GM18870 (cell line): ENCODE data around the gene CACNB2.

Source experiments
- ATAC-seq: cut with Tn5 transposase; IDR thresholded peaks from one replicate; pipeline ENCODE4 v1.9.1; 2021; ENCODE audit warnings: moderate library complexity; ENCODE audit not compliant: unreplicated experiment

Gene CACNB2

DNA sequence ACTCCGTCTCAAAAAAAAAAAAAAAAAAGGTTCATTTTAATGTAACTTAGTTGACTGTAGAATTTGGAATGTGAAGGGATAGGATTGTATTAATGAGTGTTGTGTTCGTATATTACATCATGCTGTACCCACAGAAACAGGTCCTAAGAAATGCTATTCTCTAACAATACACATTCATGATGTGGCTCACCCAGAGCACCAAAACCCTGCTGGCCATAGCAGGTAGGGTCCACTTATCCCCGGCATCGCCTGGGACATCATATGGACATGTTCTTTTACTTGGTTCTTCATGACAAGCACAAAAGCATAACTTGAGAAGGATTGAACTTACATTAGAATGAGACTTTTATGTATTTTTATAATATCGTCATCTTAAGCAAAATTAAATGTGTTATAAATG is 241.5 kb downstream of the CACNB2 start:
- ATAC-seq = no peak

DNA sequence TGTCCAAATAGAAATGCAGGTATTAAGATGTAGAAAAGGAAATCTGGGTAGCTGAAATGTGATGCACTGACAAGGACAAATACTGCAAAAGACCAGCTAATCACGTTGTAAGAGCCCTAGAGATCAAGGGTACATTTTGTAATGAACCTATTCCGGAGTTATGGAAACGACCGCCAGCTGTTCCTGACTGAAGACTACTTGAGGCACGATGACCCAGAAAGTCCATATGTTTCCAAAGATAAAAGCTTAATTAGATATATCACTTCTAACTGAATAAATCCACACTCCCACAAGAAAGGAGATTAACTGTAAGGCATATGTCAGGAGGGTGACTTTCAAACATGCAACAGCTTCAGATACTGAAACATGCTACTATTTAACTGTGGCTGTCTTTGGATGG is 257.7 kb downstream of the CACNB2 start:
- no peak for ATAC-seq

DNA sequence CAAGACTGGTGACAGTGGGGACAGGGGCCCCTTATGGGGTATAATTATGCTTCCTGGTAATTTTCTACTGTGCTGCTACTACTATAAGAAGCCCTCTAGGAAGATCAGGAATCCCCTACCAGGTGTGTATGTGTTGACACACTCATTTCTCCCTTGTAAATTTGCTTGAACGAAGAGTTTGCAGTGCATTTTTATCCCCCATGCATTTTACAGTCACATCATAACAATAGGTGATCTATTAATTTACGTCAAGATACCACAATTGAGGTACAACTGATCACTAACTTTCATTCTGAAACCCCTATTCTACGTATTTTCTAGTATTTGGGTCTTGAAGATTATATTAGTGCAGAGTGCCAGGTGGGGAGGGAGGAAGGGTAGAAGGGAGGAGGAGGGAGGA is 258.9 kb downstream of the CACNB2 start:
- ATAC-seq = peak; percentile 68

DNA sequence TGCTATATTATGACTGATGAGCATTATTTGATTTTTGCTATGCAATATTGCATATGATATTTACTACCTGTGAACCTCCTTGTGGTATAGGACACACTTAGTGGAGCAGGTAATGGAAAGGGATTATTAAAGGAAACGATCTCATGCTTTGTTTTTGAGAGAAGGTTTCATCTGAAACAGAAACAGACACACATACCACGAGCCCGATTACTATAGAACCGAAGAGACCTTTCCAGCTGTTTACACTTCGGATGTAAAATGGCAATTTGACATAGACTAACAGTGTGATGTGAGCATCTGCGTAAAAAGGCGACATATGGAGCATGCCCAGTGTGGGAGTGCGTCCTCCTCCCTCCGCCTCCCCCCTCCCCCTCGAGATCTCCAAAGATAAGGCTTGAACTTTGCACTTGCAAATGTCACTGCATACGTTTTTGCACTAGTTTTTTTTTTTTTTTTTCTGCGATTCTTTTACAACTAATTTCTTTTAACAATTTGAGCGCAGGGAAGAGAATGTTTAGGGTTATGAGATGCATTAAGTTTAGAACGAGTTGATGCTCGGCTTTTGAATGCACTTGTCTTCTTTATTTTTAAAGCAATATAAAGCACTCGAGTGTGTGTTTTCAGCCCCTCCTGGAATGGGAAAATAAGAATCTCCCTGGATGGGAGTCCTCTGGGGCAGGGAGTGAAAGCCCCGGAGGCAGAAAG is 260.1 kb downstream of the CACNB2 start:
- peak; percentile 66 for ATAC-seq

DNA sequence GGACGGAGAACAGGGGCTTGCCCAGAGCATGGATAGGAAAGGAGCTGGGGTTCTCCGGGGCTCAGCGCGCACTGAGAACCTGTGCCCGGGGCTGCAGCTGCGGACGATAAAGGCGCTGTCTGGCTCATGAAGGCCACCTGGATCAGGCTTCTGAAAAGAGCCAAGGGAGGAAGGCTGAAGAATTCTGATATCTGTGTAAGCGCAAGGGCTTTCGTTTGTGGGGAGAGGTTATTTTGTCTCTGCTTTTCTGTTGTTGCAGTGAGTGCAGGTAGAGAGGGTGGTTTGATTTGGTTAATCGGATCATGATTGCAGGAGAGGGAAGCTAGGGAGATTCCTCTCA is 260.7 kb downstream of the CACNB2 start:
- no peak for ATAC-seq

DNA sequence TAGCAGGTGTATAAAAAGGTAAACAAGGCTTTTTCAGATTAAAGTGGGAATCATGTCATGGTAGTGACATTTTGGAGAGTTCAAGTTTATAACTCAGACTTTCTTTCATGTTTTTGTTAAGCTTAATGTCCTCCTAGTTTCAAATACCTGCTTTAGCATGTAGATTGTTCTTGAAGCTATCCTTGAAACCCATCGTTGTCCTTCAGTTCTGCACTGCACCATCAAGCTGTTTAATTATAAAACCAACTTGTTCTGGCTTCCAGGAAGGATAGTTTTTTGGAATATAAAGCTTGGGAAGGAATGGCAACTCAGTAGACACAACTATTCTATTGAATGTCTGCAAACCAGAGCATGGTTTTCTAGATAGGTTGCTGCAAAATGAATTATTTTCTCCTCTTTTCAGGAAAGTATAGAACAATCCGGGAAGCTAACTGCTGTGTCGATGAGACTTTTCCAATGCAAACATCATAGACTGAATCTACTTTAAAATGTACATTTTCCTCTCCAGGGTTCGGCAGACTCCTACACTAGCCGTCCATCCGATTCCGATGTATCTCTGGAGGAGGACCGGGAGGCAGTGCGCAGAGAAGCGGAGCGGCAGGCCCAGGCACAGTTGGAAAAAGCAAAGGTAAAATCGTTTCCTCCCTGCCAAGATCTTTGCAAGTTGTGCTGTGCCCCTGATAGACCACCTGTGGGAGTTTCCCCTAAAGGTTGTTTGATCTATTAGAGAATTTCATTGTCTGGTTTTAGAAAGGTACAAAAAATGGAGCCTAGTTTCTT is 261.4 kb downstream of the CACNB2 start:
- no peak for ATAC-seq

DNA sequence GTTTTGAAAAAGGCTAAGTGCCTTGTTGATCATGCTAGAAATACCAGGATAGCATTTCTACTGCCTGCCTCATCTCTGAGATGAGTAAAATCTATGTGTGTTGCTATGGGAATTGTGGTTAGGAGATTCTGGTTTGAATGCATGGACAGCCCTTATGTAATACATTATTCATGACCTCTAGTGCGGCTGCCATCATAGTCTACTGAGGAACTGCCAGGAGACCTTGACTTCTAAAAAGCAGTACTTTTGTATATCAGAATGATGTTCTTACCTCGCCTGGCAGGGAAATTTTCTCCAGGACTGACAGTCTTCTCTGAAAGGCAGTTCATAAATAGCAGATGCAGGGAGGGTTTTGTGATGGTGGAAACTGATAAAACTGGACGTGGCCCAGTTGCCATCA is 262.6 kb downstream of the CACNB2 start:
- ATAC-seq = no peak

DNA sequence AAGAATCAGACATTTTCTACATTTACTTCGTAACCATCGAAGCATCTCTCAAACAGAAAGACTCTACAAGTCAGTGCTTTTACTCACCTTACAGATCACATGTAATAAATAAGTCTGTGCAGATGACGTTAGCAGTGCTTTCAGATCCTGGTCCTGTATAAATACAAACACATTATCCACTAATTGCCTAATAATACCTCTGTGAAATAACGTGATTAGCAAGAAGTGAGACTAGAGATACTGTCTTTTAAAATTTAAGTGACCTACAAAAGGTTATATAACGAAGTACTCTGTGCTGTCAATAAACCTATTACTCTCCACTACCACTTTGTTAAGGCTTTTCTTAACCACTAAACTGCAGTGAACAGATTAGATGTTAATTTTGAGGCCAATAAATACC is 264.3 kb downstream of the CACNB2 start:
- no peak for ATAC-seq

DNA sequence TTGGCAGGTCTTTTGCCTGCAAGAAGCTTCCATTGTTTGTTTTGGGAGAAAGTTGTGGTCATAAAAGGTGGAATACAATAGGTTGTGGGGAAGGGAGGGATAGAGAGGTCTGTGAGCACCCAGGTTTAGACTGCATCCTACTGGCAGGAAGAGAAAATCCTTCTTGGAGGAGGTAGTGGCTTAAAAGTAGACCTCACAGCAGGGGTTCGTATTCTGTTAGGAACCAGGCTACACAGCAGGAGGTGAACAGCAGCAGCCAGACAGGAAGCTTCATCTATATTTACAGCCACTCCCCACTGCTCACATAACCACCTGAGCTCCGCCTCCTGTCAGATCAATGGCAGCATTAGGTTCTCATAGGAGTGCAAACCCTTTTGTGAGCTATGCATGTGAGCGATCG is 265.9 kb downstream of the CACNB2 start:
- ATAC-seq = no peak

DNA sequence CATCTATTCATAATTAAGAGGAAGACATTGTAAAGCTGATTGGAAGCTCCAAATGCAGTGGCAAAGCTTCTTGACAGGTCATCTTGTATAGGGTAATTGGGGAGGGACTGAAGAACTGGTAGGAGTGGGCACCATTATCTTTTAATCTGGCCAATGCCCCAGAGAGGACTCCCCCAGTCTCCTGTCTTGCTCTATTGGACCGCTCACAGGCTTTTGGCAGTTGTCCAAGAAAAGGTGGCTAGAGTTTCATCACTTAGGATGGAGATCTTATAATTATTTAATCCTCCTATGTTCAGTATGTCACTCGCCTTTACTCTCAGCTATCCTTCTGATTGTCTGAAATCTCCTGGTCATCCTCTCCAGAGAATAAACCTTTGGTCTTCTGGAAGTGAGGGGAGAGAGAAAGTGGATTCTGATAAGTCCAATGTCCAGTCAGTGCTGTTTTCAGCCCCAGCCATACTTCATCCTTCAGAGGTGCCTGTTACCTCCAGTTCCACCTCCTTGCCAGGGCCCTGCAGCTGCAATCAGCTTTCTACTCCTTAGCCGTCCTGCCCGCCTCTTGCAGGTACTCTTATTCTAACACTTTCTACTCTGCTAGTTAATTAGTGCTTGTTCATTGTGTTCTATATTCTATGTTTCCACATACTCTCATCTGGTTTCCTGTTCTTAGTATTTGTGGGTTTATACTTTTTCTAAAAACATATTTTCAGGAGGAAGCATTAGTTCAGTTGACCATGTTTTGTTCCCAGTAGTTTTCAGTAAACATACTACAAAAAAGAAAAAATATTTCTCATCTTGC is 269.6 kb downstream of the CACNB2 start:
- ATAC-seq = peak; percentile 65

DNA sequence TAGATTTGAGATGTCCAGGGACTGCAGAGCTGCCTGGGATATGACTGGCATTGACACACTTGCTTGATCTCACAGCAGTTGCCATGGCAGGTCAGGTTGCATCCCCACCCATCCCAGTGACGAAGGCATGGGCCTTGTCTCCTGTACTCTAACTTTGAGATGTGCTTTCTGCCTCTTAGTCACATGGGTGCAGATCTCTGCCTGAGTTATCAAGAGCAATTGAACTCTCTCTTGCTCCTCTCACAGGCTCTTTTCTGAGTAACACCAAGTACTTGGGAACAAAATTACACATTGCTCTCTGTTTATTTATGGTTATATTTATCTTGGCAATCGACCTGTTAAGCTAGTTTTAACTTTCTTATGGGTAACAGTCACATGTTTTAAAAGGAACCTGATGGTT is 273.8 kb downstream of the CACNB2 start:
- no peak for ATAC-seq

DNA sequence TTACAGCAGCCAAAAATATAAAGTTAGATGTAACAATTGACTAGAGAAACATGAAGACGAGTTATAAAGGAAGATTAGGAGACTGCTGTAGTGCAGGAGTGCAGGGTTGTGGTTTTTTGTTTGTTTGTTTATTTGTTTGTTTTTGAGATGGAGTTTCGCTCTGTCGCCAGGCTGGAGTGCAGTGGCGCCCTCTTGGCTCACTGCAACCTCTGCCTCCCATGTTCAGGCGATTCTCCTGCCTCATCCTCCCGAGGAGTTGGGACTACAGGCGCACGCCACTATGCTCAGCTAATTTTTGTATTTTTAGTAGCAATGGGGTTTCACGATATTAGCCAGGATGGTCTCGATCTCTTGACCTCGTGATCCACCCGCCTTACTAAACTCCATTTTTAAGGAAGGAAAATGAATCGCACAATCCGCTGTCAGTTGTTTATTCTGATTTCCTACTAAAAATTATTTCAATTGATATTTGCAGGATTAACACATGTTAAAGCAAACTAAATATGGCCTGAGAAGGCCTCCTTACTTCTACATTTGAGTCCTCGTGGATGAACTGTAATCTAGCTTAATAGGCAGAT is 277.8 kb downstream of the CACNB2 start:
- no peak for ATAC-seq

DNA sequence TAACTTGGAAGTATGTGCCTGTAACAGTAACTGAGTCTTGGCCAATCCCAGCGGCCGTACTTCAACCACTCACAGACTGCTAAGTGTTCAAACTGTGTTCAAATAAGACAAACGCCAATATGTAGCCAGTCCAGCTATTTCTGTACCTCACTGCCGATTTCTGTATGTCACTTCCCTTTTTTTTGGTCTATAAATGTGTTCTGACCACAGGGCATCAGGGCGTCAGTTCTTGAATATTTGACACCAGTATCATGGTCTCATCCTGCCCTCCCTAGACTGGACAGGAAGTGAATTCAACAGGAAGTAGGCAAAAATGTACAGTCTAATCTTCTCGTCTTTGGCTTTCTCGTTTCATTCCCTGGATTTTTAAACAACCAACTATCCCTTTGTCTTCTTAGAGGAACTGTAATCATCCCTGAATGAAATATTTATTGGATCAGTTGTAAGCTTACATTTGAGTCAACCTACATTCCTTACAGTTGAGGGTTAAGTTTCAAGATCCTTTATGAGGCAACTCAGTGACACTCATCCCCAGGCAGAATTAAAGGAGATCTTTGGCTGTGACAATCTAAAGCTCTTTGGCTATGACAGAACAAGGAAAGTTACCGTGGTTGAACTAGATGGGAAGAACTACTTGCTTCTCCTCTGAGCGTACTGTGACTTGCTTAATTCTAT is 278.5 kb downstream of the CACNB2 start:
- peak; percentile 43 for ATAC-seq

DNA sequence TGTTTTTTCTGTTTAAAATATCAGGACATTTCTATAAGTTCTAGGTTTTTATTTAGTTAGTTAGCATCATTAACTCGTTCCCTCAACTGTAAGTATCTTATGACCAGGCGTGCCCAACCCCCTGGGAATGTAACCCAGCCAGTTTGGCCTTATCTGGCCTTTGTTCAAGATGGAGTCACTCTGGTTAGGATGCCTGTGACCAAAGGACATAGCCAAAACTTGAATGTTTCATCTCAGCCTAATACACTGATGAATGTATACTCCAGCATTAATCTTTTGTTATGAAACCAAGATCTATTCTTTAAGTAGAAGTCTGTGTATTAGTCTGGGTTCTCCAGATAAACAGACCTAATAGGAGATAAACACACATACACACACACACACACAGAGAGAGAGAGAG is 279.7 kb downstream of the CACNB2 start:
- ATAC-seq = no peak

DNA sequence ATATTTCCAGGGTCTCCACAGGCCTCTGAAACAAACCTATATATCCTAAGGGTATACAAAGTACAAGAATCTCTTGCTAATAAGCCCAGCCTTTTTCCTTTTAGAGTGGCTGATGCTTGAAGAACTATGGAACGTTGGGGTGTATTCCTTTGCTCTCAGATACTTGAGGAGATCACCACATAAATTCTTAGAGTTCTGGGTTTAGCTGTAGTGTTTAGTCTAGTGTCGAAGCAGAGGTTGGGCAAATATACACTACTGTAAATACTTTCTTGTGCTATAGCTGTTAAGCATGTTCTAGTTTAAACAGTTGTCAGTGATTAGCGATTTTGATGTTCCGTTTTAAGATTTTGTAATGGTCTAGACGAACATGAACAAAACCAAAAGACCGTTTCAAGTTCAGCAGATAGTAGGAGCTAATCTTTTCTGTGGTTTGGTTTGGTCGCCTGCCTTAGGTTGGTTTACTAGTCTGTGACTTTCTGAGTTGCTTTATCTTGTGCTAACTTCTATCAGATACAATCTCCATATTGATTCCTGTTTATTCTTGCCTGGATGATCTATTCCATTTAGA is 281.6 kb downstream of the CACNB2 start:
- no peak for ATAC-seq

DNA sequence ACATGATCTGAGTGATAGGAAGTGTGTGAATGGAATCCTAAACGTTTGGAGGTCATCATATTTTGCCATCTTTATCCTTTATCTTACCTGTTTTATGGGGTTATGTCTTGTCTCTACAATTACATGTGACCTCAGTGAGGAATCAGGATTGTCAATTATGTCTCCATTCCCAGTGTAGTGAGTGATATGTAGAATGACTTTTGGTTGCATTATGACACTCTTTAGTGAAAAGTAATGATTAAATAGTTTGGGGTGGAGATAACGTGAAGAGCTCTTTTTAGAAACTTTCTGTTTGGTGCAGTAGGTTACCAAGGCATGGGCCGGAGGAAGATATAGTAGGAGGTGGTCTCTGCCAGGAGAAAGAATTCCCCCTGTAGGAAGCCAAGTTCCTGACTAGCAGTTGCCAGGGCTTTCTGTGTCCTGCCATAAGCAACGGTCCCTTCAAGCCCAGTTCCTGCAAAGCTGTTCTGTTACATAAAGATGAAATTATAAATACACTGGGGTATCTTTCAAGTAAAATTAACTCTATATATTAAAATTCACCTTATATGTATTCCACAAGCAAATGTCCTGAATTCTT is 282.9 kb downstream of the CACNB2 start:
- peak; percentile 57 for ATAC-seq

DNA sequence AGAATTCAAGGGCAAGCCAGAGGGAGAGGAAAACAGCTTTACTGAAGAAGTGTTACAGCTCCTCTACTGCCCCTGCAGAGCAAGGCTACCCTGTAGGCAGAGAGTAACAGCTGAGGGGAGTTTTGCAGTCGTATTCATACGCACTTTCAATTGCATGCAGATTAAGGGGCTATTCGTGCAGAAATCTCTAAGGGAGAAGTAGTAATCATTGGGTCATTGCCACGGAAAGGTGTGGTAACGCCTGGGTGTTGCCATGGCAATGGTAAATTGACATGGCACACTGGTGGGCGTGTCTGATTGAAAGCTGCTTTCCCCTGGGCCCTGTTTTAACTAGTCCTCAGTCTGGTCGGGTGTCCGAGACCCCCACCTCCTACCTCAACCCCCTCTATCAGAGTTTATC is 284.0 kb downstream of the CACNB2 start:
- no peak for ATAC-seq

DNA sequence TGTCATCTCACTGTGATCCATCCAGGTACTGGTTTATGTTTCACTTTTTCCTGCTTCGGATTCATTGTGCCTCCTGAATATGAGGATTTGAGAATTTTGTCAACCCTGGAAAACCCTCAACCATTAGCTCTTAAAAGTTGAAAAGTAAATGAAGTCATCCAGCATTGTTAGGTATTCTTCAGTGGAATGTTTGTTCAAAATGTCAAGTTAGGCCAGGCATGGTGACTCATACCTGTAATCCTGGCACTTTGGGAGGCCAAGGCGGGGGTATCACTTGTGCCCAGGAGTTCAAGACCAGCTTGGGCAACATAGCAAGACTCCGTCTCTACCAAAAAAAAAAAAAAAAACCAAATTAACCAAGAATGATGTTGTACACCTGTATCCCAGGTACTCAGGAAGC is 289.1 kb downstream of the CACNB2 start:
- ATAC-seq = no peak

DNA sequence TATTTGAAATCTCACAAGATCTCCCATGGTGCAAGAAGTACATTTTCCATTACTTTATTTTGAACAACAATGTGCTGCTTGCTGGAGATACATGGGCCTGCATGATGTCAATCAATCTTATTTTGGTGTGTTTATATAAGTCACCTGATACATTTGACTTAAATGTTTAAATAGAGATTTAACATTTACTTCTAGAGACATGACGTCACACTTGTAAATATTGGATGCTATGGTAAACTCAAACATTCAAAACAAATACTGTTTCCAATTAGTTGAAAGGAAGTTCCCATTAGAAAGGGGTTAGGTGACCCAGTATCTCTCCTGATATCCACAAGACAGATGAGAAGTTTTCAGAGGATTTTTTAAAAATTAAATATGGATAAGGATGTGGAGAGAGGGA is 296.7 kb downstream of the CACNB2 start:
- no peak for ATAC-seq

DNA sequence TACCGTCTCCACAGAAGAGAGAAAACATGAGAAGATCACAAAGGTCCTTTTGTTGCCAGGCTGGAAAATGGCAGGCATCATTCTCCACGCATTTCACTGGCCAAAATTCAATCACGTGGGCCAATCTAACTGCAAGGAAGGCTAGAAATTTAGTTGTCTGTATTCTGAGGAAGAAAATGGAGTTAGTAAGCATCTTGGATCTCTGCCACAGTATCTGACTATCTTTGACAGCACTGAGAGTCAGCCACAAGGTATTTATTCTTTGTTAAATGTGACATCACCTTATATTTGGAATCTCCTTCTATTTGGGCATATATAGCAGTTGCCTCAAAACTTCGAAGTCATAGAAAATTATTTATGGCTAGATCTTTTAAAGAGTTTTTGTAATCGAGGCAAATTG is 297.3 kb downstream of the CACNB2 start:
- ATAC-seq = no peak
